T47D (cell line): ENCODE data around the gene GSAP.

Experiments
- DNase-seq, 2 experiments: peaks; one replicate each; pipeline versions ENCODE4 v3.0.0 to v3.0.0-alpha.2; 2011 to 2012; ENCODE audit warnings: low read depth in 1 of 2, low spot score in 1 of 2
- JUND ChIP-seq: IDR thresholded peaks from 2 replicates; pipeline ENCODE4 v1.6.1; 2012; ENCODE audit warnings: low read depth
- in situ Hi-C: cut with HindIII; loops from 2 replicates; pipeline ENCODE4 v1.10.0; 2016; ENCODE audit warnings: low sequenced_read_pairs, low pct_unique_long_range_greater_than_20kb

Gene GSAP

DNA sequence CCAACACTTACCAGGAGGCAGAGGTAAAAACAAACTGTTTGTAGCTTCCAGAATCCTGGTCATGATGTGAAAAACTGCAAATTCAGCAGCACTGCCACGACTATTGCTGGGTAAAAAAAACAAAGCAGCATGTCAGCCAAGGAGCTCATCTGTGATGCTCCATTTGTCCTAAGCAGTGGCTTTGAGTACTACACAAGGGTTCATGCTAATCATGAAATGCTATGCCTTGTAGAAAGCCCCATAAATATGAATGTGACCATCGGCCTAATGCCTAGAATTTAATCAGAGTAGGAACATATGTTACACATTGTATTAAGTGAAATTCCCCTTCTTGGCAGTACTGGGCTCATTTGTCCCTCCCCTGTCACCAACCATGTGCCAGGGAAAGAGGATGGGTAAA lies 95.4 kb downstream of the GSAP start:
- no peak for DNase-seq
- TF ChIP-seq JUND, result no peak
- in situ Hi-C loops, result no loop called here

DNA sequence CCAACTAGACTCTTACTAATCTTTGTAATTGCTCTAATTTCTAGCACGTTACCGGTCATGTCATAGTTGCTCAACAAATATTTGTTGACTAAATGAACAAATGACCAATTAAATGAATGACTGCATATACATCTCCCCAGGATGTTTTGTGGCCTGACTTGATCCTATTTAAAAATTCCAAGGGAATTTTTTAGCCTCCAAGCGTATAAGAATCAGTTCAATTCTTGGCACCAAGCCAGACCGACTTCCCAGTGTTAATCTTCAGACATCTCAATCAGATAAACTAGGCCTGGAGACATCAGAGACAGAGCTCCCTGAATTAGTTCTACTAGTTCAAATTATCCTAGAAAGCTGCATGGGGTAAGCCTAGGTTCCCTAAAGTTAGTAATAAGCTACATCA lies 96.0 kb downstream of the GSAP start:
- no peak for TF ChIP-seq JUND
- in situ Hi-C loops, result no loop called here

DNA sequence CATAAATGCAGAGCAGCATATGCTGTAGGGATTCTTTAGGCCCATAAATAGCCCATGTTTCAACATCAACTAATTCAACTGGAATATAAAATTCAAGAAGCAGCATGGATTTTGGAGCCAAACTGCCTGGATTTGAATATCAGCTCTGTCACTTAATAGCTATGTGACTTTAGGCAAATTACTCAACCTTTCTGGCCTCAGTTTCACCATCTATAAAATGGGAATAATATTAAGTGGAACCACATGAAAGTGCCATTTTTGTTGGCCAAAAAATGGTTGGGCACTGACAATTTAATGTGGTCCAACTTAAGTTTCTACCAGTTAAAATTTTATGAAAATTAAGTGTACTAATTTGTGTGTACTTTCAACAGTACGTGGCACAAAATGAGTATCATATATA lies 98.1 kb downstream of the GSAP start:
- DNase-seq, result no peak
- in situ Hi-C loops, result no loop called here
- no peak for TF ChIP-seq JUND

More for the DNA sequence above, 96.0 kb downstream of the GSAP start:
- DNase-seq, result peak in 1 of 2 experiments; percentile 22

GRCh38 chr7:77316219-77316978 lies 99.8 kb downstream of the GSAP start:
- no peak for TF ChIP-seq JUND
- in situ Hi-C loops, result no loop called here
- DNase-seq, result no peak

- DNase-seq, result no peak
- in situ Hi-C loops, result no loop called here
- TF ChIP-seq JUND, result no peak
Measured at GRCh38 chr7:77315182-77315591, 101.0 kb downstream of the GSAP start.

DNA sequence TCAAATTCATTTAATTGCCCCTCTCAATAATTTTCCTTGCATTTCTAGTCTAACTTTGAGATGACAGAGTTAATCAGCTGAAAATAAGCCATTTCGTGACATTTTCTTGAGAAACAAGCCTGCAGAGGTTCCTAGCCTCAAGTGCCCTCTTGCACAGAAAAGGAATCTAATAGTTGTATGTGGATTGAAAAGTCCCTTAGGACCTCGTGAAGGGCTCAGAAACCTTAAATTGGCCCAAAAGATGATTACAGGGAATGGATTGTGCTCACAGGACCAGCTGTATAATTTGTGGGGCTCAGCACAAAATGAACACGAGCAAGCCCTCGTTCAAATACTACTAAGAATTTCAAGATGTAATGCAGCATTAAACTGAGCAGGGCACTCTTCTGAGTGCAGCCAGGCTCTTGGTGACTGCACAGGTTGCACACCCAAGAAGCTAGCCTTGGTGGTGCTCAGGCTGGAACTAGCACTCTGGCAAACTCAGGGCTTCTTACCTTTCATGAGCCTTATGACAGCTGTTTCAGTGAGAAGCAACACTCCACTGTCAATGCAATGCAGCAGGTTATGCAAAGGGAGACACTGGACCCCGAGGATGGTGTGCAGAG lies 102.2 kb downstream of the GSAP start:
- no peak for TF ChIP-seq JUND
- DNase-seq, result no peak
- in situ Hi-C loops, result no loop called here

DNA sequence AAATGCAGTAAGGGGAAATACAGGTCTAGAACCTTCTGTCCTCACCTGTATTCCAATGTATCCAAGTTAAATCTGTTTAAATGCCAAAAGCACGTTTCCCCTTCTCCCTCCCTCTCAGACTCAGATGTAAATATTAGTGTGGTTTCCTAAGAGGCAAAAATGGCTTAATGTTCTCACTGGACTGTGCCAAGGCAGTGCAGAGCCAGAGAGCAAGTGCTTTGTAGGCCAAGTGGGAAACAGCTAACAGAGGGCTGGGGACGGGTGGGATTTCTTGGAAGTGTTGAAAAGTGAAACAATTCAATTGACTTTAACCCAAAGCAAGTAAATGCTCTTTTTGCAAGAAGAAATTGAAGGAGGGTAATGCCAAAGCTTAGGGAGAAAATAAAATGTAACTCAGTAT lies 103.1 kb downstream of the GSAP start:
- no peak for TF ChIP-seq JUND
- in situ Hi-C loops, result no loop called here
- DNase-seq, result no peak

DNA sequence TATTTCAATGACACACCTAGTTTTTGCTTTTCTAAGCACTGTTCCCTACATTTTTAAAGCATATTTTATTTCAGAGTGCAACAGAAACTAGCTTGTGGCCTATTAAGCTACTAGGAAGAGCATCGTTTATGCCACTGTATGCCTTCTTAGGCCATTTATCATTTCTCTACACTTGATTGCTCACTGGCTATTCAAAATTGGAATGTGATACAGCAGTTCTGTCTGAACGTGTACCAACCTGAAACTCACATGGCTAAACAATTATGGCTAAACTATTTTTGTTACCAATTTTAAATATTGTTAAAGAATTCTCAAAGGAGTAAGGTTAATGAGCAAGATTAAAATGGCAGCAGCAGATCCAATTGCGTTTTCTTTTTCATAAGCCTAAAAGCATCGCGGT lies 105.2 kb downstream of the GSAP start:
- no peak for TF ChIP-seq JUND
- in situ Hi-C loops, result no loop called here
- DNase-seq, result no peak

GRCh38 chr7:77309714-77310220 lies 106.4 kb downstream of the GSAP start:
- no peak for TF ChIP-seq JUND
- in situ Hi-C loops, result no loop called here
- DNase-seq, result no peak

DNA sequence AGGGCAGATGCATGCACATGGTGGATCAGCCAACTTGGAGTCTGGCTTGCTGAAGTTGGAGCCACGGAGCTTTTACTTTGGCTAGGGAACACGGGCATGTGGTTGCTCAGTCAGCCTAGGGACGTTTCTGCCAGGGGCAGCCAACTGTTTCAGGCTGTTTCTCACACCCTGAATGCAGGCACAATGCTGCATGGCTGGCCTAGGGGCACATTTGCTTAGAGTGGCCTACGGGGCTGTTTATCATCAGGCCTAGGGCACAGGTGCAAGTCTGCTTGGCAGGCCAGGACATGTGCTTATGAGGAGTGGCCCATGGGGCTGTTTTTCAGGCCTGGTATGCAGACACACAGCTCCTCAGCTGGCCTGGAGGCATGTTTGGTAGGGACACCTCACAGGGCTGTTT lies 107.4 kb downstream of the GSAP start:
- TF ChIP-seq JUND, result no peak
- peak in 1 of 2 experiments; percentile 23 for DNase-seq
- in situ Hi-C loops, result no loop called here

GRCh38 chr7:77306231-77307067 lies 109.7 kb downstream of the GSAP start:
- in situ Hi-C loops, result no loop called here
- no peak for TF ChIP-seq JUND
- DNase-seq, result no peak

GRCh38 chr7:77295549-77295948 lies 120.6 kb downstream of the GSAP start:
- no peak for TF ChIP-seq JUND
- in situ Hi-C loops, result no loop called here

DNA sequence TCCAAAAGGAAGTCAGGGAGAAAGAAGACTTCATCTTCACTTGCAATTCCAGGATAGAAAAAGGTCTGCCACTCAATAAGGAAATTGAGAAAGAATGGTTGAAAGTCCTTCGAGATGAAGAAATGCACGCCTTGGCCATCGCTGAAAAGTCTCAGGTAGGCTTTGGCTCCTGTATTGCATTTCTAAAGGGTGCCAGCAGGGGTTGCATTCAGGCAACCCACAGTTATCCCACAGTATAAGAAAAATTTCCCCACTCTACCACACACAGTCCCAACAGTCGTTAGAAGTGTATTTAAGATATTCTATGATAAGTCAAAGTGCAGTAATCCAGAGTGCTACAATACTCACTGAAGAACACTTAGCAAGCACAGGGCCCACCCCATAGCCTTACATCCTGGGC lies 123.1 kb downstream of the GSAP start:
- no peak for DNase-seq
- no peak for TF ChIP-seq JUND
- in situ Hi-C loops, result no loop called here

More at GRCh38 chr7:77295549-77295948, 120.6 kb downstream of the GSAP start:
- no peak for DNase-seq
